Measurements from ENCODE around the gene NCDN.

DNA sequence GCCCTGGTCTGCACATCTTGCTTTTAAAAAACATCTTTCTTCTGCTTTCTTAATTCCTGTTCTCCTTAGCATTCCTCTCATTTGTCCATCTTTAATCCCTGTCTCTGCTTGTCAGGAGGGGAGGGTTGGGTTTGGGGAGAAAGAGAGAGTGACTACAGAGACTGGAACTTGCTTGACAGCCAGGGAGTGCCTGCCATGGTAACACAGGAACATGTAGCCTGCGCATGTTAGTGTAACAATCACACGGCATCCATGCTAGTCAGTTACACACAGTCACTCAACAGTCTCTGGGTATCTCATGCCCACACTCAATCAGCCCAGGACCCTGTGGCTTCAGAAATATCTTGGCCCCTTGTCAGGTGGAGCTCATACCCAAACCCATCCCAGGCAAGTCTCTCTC lies 14.7 kb downstream of the NCDN start:
- TF ChIP-seq, protein P1, sequence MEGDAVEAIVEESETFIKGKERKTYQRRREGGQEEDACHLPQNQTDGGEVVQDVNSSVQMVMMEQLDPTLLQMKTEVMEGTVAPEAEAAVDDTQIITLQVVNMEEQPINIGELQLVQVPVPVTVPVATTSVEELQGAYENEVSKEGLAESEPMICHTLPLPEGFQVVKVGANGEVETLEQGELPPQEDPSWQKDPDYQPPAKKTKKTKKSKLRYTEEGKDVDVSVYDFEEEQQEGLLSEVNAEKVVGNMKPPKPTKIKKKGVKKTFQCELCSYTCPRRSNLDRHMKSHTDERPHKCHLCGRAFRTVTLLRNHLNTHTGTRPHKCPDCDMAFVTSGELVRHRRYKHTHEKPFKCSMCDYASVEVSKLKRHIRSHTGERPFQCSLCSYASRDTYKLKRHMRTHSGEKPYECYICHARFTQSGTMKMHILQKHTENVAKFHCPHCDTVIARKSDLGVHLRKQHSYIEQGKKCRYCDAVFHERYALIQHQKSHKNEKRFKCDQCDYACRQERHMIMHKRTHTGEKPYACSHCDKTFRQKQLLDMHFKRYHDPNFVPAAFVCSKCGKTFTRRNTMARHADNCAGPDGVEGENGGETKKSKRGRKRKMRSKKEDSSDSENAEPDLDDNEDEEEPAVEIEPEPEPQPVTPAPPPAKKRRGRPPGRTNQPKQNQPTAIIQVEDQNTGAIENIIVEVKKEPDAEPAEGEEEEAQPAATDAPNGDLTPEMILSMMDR (conservative IDR thresholded peaks at IDR 0.05) = no peak
- TF ChIP-seq ZFX (IDR thresholded peaks at IDR 0.05) = no peak

All from C4-2B (cell line).